BJ (cell line): ENCODE measurements around the gene TBC1D10A. TPM values are rescaled to one million over a fixed set of nuclear protein-coding genes. Genes with fewer than 3 reads are reported as not detected.

Experiments used
- CTCF ChIA-PET: fragments of 350-600 bp; formaldehyde crosslinking; extraction: SDS; loops from one replicate; lab custom pipeline; 2021; ENCODE audit warnings: antibody characterized with exemption, inconsistent platforms; lab: Yijun Ruan, JAX
- POLR2A ChIA-PET: fragments of 300-600 bp; sonication (Branson Sonifier 250); formaldehyde crosslinking; extraction: SDS; loops from one replicate; lab custom pipeline; 2021; ENCODE audit warnings: antibody characterized with exemption; lab: Charles Lee
- DNase-seq: peaks from one replicate; pipeline ENCODE4 v3.0.0-alpha.2; 2011; ENCODE audit warnings: low read depth
- H3K27me3 ChIP-seq: 2 replicates; pipeline ENCODE4 v1.6.0; 2011; ENCODE audit warnings: low read length; ENCODE audit not compliant: control insufficient read depth, insufficient read depth
- H3K36me3 ChIP-seq: 2 replicates; pipeline ENCODE4 v1.5.1; 2011; ENCODE audit warnings: low read length; ENCODE audit not compliant: control insufficient read depth, insufficient read depth
- H3K4me3 ChIP-seq: 2 replicates; pipeline ENCODE4 v1.5.1; 2011; ENCODE audit warnings: low read depth, mild to moderate bottlenecking, control low read depth, low read length
- polyA plus RNA-seq: library from polyadenylated mRNA; depleted of rRNA; stranded (reverse); fragments of >200 nt; gene quantifications from 2 replicates; pipeline ENCODE4 v1.2.3, GENCODE V29; 2011
- TF ChIP-seq, protein P1 (sequence below): IDR thresholded peaks from 2 replicates; pipeline ENCODE4 v1.5.1; 2011; ENCODE audit warnings: low read depth, mild to moderate bottlenecking, control low read depth, inconsistent platforms, low read length, moderate library complexity; ENCODE audit not compliant: insufficient read depth

TBC1D10A gene
- polyA plus RNA-seq, 1 experiment = 22.1 TPM

DNA sequence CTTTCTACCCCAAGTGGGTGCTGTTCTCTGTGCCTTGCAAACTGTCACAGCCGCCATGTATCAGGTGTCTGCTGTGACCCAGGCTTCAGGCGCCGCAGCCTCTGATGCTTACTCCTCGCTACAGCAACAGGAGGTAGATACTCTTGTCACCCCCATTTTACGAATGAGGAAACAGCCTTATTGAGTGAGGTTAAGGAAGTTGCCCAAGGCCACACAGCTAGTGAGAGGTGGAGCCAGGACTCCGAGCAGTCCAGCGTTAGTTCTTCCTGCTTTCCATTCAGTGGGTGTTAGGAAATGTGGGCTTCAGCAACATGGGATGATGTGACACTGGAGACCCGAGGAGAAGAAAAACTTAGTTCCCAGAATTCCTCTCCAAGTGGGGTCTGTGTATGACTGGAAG lies 46.2 kb upstream of the TBC1D10A start:
- TF ChIP-seq, protein P1, sequence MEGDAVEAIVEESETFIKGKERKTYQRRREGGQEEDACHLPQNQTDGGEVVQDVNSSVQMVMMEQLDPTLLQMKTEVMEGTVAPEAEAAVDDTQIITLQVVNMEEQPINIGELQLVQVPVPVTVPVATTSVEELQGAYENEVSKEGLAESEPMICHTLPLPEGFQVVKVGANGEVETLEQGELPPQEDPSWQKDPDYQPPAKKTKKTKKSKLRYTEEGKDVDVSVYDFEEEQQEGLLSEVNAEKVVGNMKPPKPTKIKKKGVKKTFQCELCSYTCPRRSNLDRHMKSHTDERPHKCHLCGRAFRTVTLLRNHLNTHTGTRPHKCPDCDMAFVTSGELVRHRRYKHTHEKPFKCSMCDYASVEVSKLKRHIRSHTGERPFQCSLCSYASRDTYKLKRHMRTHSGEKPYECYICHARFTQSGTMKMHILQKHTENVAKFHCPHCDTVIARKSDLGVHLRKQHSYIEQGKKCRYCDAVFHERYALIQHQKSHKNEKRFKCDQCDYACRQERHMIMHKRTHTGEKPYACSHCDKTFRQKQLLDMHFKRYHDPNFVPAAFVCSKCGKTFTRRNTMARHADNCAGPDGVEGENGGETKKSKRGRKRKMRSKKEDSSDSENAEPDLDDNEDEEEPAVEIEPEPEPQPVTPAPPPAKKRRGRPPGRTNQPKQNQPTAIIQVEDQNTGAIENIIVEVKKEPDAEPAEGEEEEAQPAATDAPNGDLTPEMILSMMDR = no peak
- H3K4me3 ChIP-seq = no peak overlapping the region
- ChIA-PET POLR2A (interaction anchor here (0.7 kb wide), 1 partner anchor 18 kb away, joined by 3 read pairs; no protein-coding TSS in a partner anchor), CTCF (interaction anchor here (0.9 to 2.2 kb wide), 5 partner anchors 10 to 110 kb away, joined by 3 to 13 read pairs (median 6); no protein-coding TSS in a partner anchor)
- no peak for DNase-seq
- H3K27me3 ChIP-seq = no peaks in the 10 kb centered on the region
- no peaks in the 10 kb centered on the region; the same call in 1 of the 2 replicates for H3K36me3 ChIP-seq

DNA sequence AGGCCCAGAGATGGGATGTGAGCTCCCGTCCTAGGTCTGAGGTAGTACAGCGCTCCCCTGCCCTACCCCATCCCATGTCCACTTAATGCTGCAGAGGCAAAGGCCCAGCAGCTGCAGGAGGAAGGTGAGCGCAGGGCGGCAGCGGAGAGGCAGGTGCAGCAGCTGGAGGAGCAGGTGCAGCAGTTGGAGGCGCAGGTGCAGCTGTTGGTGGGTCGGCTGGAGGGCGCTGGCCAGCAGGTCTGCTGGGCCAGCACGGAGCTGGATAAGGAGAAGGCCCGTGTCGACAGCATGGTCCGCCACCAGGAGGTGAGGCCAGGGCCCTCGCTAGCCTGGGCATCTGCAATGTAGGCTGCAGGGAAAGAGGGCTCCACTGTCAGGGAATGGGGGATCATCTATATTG lies 45.2 kb upstream of the TBC1D10A start:
- Histone ChIP-seq H3K36me3 (no peaks in the 10 kb centered on the region), H3K4me3 (no peak overlapping the region), H3K27me3 (no peaks in the 10 kb centered on the region)
- CTCF ChIA-PET = interaction anchor here (0.9 to 2.1 kb wide), 4 partner anchors 11 to 109 kb away, joined by 3 to 13 read pairs (median 5); no protein-coding TSS in a partner anchor
- POLR2A ChIA-PET = no interaction called here
- TF ChIP-seq, protein P1 = no peak
- no peak for DNase-seq

DNA sequence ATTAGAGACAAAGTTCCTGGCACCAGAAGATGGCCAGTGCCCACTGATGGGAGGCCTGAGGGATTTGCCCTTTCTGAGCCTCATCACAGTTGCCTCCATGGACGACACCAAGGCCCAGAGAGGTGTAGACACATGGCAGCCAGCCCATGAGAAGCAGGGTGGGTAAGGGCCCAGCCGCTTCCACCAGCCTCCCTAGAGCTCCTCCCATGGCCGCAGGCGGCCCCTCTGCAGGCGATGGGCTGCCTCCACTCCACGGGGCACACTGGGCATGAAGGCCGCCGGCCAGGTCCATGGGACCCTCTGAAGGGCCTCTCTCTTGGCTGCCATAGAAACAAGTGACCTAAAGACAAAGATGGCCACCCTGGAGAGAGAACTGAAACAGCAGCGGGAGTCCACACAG lies 44.6 kb upstream of the TBC1D10A start:
- TF ChIP-seq, protein P1 = no peak
- H3K27me3 ChIP-seq = no peaks in the 10 kb centered on the region
- POLR2A ChIA-PET = no interaction called here
- H3K4me3 ChIP-seq = no peak overlapping the region
- CTCF ChIA-PET = no interaction called here
- no peak for DNase-seq
- H3K36me3 ChIP-seq = peaks cover under 1% of the 10 kb centered on the region

DNA sequence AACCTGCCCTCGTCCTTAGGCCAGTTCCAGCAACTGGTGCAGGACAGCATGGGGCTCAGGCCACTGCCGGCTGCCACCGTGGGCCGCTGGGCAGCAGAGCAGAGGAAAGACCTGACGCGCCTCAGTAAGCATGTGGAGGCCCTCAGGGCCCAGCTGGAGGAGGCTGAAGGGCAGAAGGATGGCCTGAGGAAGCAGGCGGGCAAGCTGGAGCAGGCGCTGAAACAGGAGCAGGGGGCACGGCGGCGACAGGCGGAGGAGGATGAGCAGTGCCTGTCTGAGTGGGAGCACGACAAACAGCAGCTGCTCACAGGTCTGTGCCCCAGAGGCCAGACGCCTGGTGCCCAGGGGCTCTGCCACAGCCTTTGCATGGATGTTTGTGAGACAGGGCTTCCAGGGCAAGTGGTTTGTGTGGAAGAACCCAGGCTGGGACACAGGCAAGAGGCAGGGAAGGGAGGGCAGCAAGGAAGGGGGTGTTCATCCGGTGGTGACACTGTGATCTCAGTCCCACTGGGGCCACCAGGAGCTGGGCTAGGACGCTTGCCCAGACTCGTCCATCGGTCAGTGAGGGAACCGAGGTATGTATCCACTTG lies 44.0 kb upstream of the TBC1D10A start:
- POLR2A ChIA-PET = no interaction called here
- no peak for DNase-seq

DNA sequence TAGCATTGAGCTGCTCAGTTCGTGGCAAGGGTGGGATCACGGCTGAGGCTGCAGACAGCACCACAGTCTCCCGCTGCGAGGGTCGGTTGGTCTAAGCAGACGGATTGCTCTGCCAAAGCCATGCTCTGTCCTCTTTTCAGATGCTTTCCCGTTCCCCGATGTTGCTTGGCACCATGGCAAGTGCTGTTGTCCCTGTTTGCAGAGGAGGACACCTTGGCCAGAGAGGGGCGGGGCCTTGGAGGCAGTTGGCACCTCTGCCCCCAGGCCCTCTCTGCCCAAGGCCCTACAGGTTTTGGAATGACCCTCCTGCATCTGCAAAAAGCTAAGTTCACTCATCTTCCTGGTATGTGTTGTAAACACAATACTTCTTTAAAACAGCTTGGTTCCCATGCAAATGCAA lies 41.7 kb upstream of the TBC1D10A start:
- TF ChIP-seq, protein P1 = no peak
- ChIA-PET POLR2A (no interaction called here), CTCF (interaction anchor here (1.2 kb wide), 2 partner anchors 17 to 82 kb away, joined by 3 to 4 read pairs; no protein-coding TSS in a partner anchor)
- peaks cover 5% of the 10 kb centered on the region for H3K36me3 ChIP-seq
- H3K27me3 ChIP-seq = no peaks in the 10 kb centered on the region
- no peak overlapping the region for H3K4me3 ChIP-seq
- no peak for DNase-seq

More for the DNA sequence above, 44.0 kb upstream of the TBC1D10A start:
- no peaks in the 10 kb centered on the region for H3K27me3 ChIP-seq
- peaks cover 5% of the 10 kb centered on the region for H3K36me3 ChIP-seq
- TF ChIP-seq, protein P1 = no peak
- H3K4me3 ChIP-seq = no peak overlapping the region
- CTCF ChIA-PET = no interaction called here
